ENCODE results near the gene TECR.

- TF ChIP-seq, protein P1, sequence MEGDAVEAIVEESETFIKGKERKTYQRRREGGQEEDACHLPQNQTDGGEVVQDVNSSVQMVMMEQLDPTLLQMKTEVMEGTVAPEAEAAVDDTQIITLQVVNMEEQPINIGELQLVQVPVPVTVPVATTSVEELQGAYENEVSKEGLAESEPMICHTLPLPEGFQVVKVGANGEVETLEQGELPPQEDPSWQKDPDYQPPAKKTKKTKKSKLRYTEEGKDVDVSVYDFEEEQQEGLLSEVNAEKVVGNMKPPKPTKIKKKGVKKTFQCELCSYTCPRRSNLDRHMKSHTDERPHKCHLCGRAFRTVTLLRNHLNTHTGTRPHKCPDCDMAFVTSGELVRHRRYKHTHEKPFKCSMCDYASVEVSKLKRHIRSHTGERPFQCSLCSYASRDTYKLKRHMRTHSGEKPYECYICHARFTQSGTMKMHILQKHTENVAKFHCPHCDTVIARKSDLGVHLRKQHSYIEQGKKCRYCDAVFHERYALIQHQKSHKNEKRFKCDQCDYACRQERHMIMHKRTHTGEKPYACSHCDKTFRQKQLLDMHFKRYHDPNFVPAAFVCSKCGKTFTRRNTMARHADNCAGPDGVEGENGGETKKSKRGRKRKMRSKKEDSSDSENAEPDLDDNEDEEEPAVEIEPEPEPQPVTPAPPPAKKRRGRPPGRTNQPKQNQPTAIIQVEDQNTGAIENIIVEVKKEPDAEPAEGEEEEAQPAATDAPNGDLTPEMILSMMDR (IDR thresholded peaks at IDR 0.05; ENCODE audit: extremely low read depth in 1 of 2, insufficient read depth in 1 of 2, low read depth in 1 of 2, low read length in 2 of 2): no peak
- no peak for TF ChIP-seq POLR2A (IDR thresholded peaks at IDR 0.05; ENCODE audit: low read depth, low read length)
- no peak for TF ChIP-seq FOS (IDR thresholded peaks at IDR 0.05; ENCODE audit: borderline replicate concordance, insufficient read depth, low read length)
- TF ChIP-seq POLR2AphosphoS5 (IDR thresholded peaks at IDR 0.05; ENCODE audit: insufficient read depth, low read depth, low read length): no peak
- no peak for TF ChIP-seq EZH2 (IDR thresholded peaks at IDR 0.05; ENCODE audit: borderline replicate concordance, low read depth, low read length, severe bottlenecking)
- TF ChIP-seq JUN (IDR thresholded peaks at IDR 0.05; ENCODE audit: borderline replicate concordance, insufficient read depth, insufficient read length, low read depth): no peak
These were observed 13.8 kb upstream of the TECR start for GRCh38 chr19:14515501-14516047.
